Cardiac septum (tissue), 1 donor: ENCODE results near the gene MIA2. TPM values are rescaled to one million over a fixed set of nuclear protein-coding genes. Genes with fewer than 3 reads are reported as not detected.

Source experiments
- DNase-seq: peaks from one replicate; pipeline ENCODE4 v3.0.0-alpha.2; 2020; ENCODE audit warnings: low spot score
- intact Hi-C: fragments of 100-400 bp; cut with DNase I; formaldehyde crosslinking; loops from one replicate; pipeline ENCODE4 v1.14.0; 2022
- total RNA-seq: library from RNA; stranded (reverse); fragmentation: NEBNext Ultra II Directional; extraction: Animal tissue kit (Norgen Biotek cat#: 25700); gene quantifications from one replicate; pipeline ENCODE4 v1.2.1, GENCODE V29; 2021
- donor health status: DM: no; HTN: no; CAD: no.

The MIA2 gene
- total RNA-seq, 1 donor from 2014 or later: 24.0 TPM

GRCh38 chr14:39367387-39367751 is 133.7 kb downstream of the MIA2 start:
- intact Hi-C loops: loop anchor here (5.0 kb wide), 1 partner anchor 260 kb away; no protein-coding TSS in a partner anchor
- no peak for DNase-seq

GRCh38 chr14:39368261-39368959 is 134.7 kb downstream of the MIA2 start:
- intact Hi-C loops: loop anchor here (5.0 kb wide), 1 partner anchor 261 kb away; no protein-coding TSS in a partner anchor
- no peak for DNase-seq

- DNase-seq: no peak
- intact Hi-C loops: loop anchor here (5.0 kb wide), 1 partner anchor 262 kb away; no protein-coding TSS in a partner anchor
Observed at GRCh38 chr14:39369029-39369428, 135.3 kb downstream of the MIA2 start.

GRCh38 chr14:39370415-39370814 is 136.7 kb downstream of the MIA2 start:
- DNase-seq: no peak
- intact Hi-C loops: no loop called here

- intact Hi-C loops: no loop called here
- no peak for DNase-seq
Observed at GRCh38 chr14:39372656-39373055, 138.9 kb downstream of the MIA2 start.

GRCh38 chr14:39374851-39375250 is 141.1 kb downstream of the MIA2 start:
- intact Hi-C loops: no loop called here
- no peak for DNase-seq

GRCh38 chr14:39376667-39377403 is 143.1 kb downstream of the MIA2 start:
- no peak for DNase-seq
- intact Hi-C loops: no loop called here

- DNase-seq: no peak
- intact Hi-C loops: no loop called here
Observed at GRCh38 chr14:39381366-39381765, 147.7 kb downstream of the MIA2 start.

- intact Hi-C loops: no loop called here
- no peak for DNase-seq
Observed at GRCh38 chr14:39382463-39382862, 148.7 kb downstream of the MIA2 start.

- intact Hi-C loops: no loop called here
- no peak for DNase-seq
Observed at GRCh38 chr14:39383026-39383660, 149.4 kb downstream of the MIA2 start.

- no peak for DNase-seq
- intact Hi-C loops: no loop called here
Observed at GRCh38 chr14:39383741-39384140, 150.0 kb downstream of the MIA2 start.

GRCh38 chr14:39384177-39384576 is 150.5 kb downstream of the MIA2 start:
- intact Hi-C loops: no loop called here
- DNase-seq: no peak

- intact Hi-C loops: no loop called here
- no peak for DNase-seq
Observed at GRCh38 chr14:39393289-39393688, 159.6 kb downstream of the MIA2 start.

GRCh38 chr14:39395555-39396254 is 162.0 kb downstream of the MIA2 start:
- intact Hi-C loops: no loop called here

GRCh38 chr14:39396448-39396847 is 162.7 kb downstream of the MIA2 start:
- intact Hi-C loops: no loop called here
- no peak for DNase-seq

More at GRCh38 chr14:39395555-39396254, 162.0 kb downstream of the MIA2 start:
- DNase-seq: no peak

- no peak for DNase-seq
- intact Hi-C loops: no loop called here
Observed at GRCh38 chr14:39398382-39398781, 164.7 kb downstream of the MIA2 start.

GRCh38 chr14:39406560-39406959 is 172.8 kb downstream of the MIA2 start:
- DNase-seq: no peak
- intact Hi-C loops: no loop called here

GRCh38 chr14:39416072-39416471 is 182.4 kb downstream of the MIA2 start:
- intact Hi-C loops: no loop called here
- DNase-seq: no peak

- intact Hi-C loops: no loop called here
- no peak for DNase-seq
Observed at GRCh38 chr14:39417014-39417413, 183.3 kb downstream of the MIA2 start.

GRCh38 chr14:39419272-39419671 is 185.6 kb downstream of the MIA2 start:
- DNase-seq: no peak
- intact Hi-C loops: no loop called here
